Kidney tubule cell (primary cell): ENCODE data around the gene DCAF17.
A peak's percentile ranks its signal among the peaks of the same experiment; 100 is the strongest.

ENCODE experiments used
- DNase-seq: peaks from one replicate; pipeline ENCODE4 v3.0.0-alpha.2; 2018; ENCODE audit warnings: low spot score

The DCAF17 gene, protein sequence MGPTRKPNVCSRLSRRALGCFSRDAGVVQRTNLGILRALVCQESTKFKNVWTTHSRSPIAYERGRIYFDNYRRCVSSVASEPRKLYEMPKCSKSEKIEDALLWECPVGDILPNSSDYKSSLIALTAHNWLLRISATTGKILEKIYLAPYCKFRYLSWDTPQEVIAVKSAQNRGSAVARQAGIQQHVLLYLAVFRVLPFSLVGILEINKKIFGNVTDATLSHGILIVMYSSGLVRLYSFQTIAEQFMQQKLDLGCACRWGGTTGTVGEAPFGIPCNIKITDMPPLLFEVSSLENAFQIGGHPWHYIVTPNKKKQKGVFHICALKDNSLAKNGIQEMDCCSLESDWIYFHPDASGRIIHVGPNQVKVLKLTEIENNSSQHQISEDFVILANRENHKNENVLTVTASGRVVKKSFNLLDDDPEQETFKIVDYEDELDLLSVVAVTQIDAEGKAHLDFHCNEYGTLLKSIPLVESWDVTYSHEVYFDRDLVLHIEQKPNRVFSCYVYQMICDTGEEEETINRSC

DNA sequence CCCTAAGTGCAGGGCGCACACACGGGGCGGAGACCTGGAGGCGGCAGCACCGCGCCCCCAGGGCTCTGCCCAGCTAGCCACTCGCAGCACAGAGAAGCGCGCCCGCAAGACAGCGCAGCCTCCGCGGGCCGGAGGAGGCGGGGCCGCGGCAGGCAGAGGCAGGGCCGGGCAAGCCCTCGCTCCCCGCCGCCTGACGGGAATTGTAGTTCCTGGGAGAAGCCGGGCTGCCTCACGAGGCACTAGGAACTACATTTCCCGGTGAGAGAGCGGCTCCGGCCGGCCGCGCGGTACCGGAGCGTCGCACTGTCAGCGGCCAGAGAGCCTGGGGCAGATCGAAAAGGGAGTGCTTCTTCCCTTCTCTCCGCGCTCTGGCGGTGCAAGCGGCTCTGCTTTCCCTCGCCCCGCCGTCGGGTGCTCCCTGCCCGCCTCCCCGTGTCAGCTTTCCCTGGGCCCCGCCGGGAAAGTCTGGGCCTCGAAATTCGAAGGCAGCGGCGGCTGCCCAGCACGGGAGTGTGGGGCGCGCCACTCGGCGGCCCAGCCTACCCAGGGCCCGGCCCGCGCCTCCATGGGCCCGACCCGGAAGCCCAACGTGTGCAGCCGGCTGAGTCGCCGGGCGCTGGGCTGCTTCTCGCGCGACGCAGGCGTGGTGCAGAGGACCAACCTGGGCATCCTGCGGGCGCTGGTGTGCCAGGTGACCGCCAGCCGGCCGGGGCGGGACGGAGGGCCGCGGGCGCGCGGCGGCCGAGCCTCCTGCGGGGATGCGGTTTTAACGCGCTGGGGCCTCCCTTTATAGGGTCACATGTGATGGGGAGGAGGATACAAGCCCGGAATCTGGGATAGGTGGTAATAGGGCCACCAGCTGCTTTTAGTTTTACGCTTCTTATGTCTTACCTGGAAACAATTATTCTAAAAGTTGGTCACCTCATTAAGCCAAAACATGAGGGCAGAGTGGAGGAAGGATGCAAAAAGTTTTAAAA, at the start of gene DCAF17:
Gene DCAF17 (plus strand): TSS at position 214 of the 977 bp plus-strand sequence. CDS start 352 bp downstream, at position 566.
- peak; percentile 98 for DNase-seq

DNA sequence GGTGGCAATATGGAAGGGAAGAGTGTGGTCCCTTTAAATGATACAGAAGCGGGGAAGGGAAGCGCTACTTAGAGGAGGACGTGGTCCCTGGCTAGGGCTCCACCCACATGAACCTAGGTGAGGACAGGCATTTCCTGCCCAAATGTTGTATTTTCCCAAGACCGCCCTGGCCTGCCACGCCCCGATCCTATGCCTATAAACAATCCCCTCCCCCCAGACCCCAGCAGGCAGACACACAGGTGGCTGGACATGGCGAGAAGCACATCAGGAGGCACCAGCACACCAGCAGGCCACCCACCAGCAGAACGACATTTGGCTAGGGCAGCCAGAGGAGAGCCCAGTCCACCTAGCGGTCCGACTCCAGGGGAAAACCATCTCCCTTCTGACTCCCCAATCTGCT, 47.4 kb upstream of the DCAF17 start:
- DNase-seq, result no peak

DNA sequence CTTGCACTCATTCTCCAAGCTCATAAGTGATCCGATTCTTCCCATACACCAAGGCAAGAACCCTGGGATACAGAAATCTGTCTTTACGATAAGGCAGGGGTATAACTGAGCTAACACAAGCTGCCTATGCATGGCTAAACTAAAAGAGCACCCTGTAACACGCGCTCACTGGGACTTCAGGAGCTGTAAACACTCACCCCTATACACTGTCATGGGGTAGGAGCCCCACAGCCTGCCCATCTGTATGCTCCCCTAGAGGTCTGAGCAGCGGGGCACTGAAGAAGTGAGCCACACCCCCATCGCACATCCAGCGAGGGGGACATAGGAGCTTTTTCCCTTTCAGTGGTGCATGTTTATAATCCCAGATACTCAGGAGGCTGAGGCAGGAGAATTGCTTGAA, 47.0 kb upstream of the DCAF17 start:
- no peak for DNase-seq

DNA sequence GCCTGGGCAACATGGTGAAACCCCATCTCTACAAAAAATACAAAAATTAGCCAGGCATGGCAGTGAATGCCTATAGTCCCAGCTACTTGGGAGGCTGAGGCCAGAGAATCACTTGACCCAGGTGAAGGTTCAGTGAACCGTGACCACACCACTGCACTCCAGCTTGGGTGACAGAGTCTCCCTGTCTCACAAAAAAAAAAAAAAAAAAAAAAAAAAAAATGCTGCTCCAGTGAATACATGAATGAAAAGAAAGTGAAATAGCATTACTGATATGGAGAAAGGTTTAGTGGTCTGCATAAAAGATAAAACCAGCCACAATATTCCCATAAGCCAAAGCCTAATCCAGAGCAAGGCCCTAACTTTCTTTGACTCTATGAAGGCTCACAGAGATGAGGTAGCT, 44.7 kb upstream of the DCAF17 start:
- peak; percentile 58 for DNase-seq

DNA sequence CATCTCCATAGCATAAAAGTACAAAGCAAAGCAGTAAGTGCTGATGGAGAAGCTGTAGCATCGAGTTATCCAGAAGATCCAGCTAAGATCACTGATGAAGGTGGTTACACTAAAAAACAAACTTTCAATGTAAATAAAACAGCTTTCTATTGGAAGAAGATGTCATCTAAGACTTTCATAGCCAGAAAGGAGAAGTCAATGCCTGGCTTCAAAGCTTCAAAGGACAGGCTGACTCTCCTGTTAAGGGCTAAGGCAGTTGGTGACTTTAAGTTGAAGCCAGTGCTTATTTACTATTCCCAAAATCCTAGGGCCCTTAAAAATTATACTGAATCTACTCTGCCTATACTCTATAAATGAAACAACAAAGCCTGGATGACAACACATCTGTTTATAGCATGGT, 44.2 kb upstream of the DCAF17 start:
- no peak for DNase-seq

DNA sequence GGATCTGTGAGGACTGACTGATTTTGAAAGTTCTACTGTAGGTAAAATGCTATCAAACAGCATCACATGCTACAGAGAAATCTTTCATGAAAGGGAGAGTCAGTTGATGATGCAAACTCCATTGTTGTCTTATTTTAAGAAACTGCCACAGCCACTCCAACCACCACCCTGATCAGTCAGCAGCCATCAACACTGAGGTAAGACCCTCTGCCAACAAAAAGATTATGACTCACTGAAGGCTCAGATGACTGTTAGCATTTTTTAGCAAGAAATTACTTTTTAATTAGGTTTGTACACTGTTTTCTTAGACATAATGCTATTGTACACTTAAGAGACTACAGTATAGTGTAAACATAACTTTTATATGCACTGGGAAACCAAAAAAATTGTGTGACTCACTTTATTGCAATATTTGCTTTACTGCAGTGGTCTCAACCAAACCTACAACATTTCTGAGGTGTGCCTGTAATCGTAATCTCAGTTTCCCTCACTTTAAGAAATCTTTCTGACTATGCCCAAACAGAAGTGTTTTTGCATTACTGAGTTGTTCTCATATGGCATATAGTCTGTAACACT, 43.0 kb upstream of the DCAF17 start:
- peak; percentile 55 for DNase-seq

DNA sequence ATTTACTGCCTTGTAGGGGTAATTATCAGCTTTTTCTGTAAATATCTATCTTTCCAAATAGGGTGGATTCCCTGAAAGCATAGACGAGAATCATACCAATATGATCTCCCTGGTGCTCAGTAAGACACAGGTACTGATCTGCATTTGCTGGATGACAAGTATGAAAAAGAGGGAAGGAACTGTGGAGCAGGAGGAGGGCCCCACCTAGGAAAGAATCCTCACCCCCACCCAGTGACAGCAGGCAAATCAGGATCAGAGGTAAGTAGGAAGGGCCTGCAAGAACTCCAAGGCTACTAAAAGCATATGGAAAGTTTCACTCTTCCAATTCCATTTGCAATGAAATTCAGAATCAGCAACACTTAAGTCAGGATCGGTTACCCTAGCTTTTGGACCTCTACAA, 42.5 kb upstream of the DCAF17 start:
- DNase-seq, result no peak

DNA sequence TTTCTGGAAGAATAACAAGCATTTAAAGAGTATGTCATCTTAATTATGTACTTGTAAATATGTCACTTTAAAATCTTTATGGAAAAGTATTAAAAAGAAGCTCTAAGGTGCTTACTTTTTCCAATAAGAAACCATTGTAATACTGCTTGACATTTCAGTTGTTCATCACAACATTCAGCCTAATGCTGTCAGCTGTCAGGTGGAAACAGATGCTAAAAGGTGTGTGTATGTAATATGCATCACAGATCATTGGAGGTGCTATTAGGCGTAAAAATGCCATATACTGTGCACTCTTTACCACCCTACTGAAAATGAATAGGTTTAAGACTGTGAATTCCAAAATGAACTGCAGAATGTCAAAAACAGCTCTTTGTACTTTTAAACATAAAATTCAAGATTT, 40.5 kb upstream of the DCAF17 start:
- no peak for DNase-seq

DNA sequence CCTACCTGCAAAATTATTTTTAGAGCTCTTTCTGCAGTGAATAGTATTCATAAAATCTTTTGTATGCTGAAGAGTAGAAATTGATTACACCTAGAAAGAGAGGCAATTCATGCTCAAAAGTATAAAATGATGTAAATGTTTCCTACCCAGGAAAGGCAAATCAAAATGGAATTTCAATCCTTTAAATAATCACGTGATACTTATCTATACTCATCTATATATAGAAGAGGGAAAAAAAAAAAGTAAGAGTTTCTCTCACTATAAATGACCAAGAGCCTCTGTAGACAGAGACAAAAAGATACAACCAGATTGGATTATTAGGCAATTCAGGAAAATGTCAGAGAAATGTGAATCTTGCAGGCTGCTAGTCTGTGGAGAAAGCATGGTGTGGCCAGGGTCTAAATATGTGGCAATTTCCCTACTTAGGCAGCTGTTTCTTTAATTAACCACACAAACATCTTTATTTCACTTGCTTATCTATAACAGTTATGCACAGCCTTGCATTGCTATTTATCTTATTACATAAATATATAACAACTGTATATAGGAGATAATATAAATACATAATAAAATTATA, 39.8 kb upstream of the DCAF17 start:
- DNase-seq, result no peak

DNA sequence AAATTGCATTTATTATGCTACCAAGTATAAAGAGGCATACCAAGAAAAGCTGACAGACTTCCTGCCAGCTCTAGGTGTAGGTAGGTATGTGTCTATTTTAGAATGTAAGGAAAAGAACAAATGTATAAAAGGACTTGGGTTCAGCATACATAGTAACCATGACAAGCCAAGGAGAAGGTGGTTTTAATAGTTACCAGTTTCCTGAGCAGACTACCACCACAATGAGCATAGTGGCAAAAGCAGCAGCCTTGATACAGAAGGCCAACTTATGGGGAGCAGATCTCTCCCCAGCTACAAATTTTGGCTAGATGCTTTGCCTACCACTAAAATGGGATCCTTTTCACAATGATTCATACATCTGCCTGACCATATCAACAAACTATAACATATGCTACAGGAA, 34.7 kb upstream of the DCAF17 start:
- DNase-seq, result no peak

DNA sequence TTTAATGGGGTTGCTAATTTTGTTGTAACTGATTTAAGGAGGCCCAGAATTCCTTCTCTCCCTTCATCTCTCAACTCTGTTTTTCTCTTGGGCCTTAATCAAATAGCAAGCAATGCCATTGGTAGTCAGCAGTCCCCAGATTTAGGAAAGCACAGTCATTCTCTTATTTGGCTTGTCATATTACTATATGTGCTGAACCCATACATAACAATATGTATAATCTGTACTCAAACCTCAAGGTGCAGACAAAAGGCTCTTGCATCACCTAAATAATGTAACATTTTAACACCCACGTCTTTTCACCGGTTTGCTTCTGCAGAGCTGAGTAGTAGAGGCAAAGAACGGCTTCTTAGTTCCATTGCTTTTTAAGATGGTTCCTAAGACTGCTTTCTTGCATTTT, 33.6 kb upstream of the DCAF17 start:
- DNase-seq, result no peak

DNA sequence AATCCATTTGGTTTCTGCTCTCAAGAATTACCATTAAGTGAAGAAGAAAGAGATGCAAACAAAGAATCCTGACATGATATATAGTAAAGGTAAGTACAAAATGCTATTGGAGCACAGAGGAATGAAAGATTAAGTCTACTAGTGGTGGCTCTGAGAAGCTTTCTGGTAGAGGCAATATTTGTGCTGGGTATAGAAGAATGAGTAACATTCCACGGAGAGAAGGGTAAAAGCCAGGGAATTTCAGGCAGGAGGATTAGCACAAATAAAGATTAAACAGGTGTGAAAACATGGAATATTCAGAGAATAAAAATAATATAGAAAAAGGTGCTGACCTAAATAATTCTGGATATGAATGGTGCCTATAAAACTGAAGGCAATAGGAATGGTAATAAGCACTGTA, 32.1 kb upstream of the DCAF17 start:
- DNase-seq, result no peak

DNA sequence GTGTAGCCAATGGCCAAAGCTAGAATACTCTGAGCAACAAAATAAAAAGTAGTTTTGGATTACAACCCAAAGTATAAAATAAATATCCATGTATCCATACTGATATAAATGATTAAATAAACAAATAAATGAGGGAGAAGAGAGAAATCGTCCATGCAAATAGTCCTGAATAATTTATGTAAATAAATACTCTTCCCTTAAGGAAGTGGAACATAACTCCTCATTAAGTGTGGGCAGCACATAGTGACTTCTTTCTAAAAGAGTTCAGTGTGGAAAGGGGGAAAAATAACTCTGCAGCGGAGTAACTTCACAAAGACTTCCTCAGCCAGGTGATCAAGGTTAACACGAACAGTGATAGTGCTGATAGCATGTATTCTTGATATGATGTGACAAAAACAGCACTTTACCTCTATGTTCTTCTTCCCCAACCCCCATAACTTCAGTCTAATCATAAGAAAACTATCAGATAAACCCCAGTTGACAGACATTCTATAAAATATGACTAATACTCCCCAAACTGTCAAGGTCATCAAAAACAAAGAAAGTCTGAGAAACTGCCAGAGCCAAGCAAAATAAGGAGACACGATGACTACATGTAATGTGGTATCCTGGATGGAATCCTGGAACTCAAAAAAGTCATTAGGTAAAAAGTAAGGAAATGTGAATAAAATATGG, 31.0 kb upstream of the DCAF17 start:
- DNase-seq, result peak; percentile 55

DNA sequence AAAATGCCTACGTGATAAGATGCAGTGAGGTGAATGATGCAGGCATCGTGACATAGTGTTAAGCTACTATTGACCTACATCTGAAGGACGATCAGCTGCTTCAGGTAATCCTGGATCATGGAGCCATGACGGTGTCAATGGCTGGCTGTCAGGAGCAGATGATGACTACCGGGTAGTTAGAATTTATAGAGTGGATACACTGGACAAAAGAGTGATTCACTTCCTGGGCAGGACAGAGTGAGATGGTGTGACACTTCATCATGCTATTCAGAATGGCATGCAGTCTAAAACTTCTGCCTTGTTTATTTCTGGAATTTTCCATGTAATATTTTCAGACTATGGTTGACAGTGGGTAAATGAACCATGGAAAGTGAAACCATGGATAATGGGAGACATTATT, 29.8 kb upstream of the DCAF17 start:
- DNase-seq, result peak; percentile 93

DNA sequence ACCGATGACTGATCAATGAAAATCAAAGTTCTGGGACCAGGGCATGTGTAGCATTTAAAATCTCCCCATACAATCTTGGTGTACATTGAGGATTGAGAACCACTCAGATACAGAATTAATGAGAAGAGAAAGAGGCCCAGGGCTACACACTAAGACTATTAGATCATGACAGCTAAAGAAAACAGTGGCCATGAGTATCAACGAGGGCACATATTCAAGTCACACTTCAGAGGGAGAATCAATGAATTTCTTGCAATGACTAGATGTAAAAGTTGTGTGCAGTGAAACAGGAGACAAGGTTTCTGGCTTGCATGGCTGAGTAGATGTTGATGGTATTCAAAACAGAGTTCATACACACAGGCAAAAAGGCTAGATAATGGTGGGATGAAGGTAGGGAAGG, 29.3 kb upstream of the DCAF17 start:
- DNase-seq, result peak; percentile 38

DNA sequence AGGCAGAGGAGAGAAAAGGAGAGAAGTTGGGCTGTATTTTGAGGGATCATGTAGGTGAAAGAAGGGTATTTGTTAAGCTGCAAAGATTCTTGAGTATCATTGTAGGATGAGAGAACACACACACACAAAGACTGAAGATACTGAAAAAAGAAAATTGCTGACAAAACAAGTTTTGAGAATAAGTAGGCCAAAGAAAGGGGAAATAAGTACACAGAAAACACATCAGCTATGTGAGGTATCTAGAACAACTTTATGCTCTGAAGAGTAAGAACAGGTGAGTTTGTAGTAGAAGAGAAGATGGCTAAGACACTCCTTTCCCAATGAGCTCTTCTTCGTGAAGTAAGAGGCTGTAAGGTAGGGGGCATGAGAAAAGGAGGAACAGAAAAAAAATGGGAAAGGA, 28.5 kb upstream of the DCAF17 start:
- DNase-seq, result no peak

DNA sequence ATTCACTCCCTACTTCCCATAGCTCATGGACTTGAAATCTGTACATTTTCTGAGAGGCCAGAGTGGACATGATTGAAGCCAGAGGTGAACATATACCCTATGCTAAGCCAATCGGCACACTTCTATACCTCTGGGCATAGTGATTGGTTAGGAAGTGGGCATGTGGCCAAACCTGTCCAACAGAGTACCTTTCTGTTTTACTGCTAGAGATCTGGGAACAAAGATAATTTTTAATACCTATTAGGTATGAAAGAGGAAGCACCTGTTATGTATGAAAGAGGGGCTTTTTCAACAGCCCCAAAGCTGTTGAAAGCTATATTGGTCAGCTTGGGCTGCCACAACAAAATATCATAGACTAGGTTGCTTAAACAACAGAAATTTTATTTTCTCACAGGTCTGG, 28.0 kb upstream of the DCAF17 start:
- DNase-seq, result no peak

DNA sequence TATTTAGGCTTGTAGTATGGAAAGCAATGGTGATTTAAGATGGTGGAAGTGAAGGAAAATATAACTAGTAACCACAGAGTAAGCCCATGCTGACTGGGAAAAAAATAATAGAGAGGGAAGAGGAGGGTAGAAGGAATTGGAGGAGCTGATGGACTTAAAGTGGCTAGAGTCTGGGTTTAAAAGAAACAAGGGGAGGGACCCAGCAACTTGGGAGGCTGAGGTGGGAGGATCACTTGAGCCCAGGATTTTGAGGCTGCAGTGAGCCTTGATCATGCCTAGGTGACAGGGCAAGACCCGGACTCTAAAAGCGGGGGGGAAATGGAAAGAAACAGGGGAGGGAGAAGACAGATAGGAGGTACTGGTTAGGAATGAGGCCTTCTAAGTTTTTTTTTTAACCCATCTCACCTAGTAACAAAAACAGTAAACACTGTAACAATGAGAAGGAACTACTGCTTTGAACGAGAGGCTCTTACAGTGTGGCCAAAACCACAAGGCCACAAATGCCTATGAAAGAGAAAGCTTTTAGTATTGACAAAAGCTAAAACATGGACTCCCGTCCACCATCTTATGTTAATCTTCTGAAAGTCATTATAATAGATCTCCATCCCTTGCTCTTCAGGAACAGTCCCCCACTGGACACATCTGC, 26.9 kb upstream of the DCAF17 start:
- DNase-seq, result no peak

DNA sequence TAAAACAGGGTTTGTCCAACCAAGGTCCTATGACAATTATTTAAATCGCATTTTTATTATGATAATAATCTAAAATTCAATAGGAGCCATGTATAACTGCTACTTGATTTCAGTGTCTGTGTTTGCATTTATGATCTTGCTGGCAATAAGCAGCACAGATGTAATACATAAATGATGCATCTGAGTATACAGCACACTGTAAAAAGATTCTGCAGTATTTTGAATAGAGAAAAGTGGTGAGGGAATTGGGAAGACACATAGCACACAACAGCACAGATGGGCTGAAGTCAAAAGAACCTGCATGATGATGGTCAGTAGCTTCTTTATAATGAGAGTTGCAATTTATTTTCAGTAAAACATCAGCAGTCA, 26.4 kb upstream of the DCAF17 start:
- no peak for DNase-seq

DNA sequence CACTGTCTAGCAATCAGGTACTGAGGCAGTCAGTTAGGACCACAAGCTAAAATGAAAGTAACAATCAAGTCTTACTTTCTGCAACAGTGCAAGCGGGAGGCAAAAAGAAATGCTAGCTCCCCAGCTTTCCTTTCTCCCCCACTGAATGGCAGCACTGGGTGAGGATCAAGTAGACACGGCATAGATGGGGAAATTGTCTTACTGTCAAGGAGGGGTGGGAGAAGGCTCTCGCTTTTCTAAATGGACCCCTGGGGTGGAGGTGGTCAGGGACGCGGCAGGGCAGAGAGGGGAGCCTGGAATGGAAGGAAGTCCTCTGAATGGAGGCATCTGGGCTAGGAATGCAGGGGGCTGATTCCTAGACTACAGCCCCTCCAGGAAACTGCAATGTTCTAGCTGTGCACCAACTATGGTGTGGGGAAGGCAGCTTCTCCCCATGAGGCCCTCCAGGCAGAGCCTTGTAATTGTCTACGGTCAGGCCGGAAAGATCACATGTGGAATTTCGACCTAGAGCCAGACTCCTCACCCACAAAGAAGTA, 24.5 kb upstream of the DCAF17 start:
- no peak for DNase-seq

DNA sequence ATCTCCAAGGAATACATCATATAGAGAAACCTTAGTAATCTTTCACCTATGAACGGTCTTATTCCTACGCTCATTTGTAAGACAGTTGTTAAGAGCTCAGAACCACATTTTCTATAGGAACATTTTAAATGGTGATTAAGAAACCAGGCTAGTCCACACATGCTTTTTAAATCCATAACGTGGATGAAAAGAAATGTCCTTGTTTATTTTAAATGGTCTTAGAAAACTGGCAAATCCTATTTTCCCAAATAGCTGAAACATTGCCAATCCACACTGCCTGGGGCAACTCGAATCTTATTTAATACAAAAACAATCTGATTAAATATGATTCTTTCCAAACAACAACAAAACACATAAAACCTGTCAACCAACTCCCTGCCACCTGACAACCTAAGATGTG, 23.9 kb upstream of the DCAF17 start:
- no peak for DNase-seq
